GM19239 (cell line): ENCODE measurements around the gene CYP4F22.
"Not testable (repeated sequence)": the region's sequence is repeated elsewhere in the genome, so short reads cannot be mapped to it uniquely, and the experiment has no call there.

Experiments
- DNase-seq: peaks from one replicate; pipeline ENCODE4 v3.0.0; 2011; ENCODE audit warnings: low spot score; ENCODE audit not compliant: insufficient read length
- FAIRE-seq: peaks from 2 replicates; lab custom pipeline; 2011; peaks lifted over from hg19 to GRCh38; lab: Jason Lieb, UNC

Gene CYP4F22

GRCh38 chr19:15532779-15533521 is 24.6 kb downstream of the CYP4F22 start:
- FAIRE-seq (no peak), DNase-seq (no peak)

- FAIRE-seq, DNase-seq: not testable (repeated sequence)
Observed at GRCh38 chr19:15533522-15533830, 25.2 kb downstream of the CYP4F22 start.

- no peak for DNase-seq
- FAIRE-seq = no peak
Observed at GRCh38 chr19:15534957-15535864, 26.9 kb downstream of the CYP4F22 start.

GRCh38 chr19:15536350-15536749 is 28.0 kb downstream of the CYP4F22 start:
- DNase-seq = no peak
- FAIRE-seq = no peak

GRCh38 chr19:15538774-15539173 is 30.4 kb downstream of the CYP4F22 start:
- DNase-seq (no peak), FAIRE-seq (no peak)

- peak; percentile 76 for FAIRE-seq
- DNase-seq = no peak
Observed at GRCh38 chr19:15539638-15540037, 31.3 kb downstream of the CYP4F22 start.

- FAIRE-seq (no peak), DNase-seq (no peak)
Observed at GRCh38 chr19:15540435-15540834, 32.1 kb downstream of the CYP4F22 start.

GRCh38 chr19:15544283-15544682 is 36.0 kb downstream of the CYP4F22 start:
- DNase-seq = no peak
- FAIRE-seq = no peak

GRCh38 chr19:15544970-15545369 is 36.6 kb downstream of the CYP4F22 start:
- no peak for FAIRE-seq
- no peak for DNase-seq

GRCh38 chr19:15548648-15549047 is 40.3 kb downstream of the CYP4F22 start:
- no peak for FAIRE-seq
- no peak for DNase-seq

GRCh38 chr19:15549581-15549980 is 41.3 kb downstream of the CYP4F22 start:
- no peak for FAIRE-seq
- DNase-seq = no peak

- FAIRE-seq (no peak), DNase-seq (no peak)
Observed at GRCh38 chr19:15550273-15550672, 41.9 kb downstream of the CYP4F22 start.

- FAIRE-seq (no peak), DNase-seq (no peak)
Observed at GRCh38 chr19:15550929-15551292, 42.6 kb downstream of the CYP4F22 start.

- no peak for FAIRE-seq
- no peak for DNase-seq
Observed at GRCh38 chr19:15551293-15552004, 43.1 kb downstream of the CYP4F22 start.

GRCh38 chr19:15555021-15555420 is 46.7 kb downstream of the CYP4F22 start:
- DNase-seq (no peak), FAIRE-seq (no peak)

GRCh38 chr19:15555759-15556633 is 47.7 kb downstream of the CYP4F22 start:
- DNase-seq = peak; percentile 92
- FAIRE-seq = peak; percentile 93

GRCh38 chr19:15556634-15557181 is 48.4 kb downstream of the CYP4F22 start:
- DNase-seq (no peak), FAIRE-seq (no peak)

GRCh38 chr19:15557223-15557622 is 48.9 kb downstream of the CYP4F22 start:
- DNase-seq (no peak), FAIRE-seq (no peak)

GRCh38 chr19:15562145-15562544 is 53.8 kb downstream of the CYP4F22 start:
- DNase-seq = no peak
- FAIRE-seq = no peak

GRCh38 chr19:15562861-15563260 is 54.5 kb downstream of the CYP4F22 start:
- no peak for FAIRE-seq
- no peak for DNase-seq
